GM18508 (cell line): ENCODE measurements around the gene IL24.

Source experiments
- ATAC-seq: cut with Tn5 transposase; IDR thresholded peaks from one replicate; pipeline ENCODE4 v1.9.1; 2021; ENCODE audit warnings: moderate number of reproducible peaks; ENCODE audit not compliant: insufficient read depth, unreplicated experiment

The IL24 gene

GRCh38 chr1:206901944-206902343, 4.7 kb downstream of the IL24 start:
- no peak for ATAC-seq

GRCh38 chr1:206902702-206903101, 5.5 kb downstream of the IL24 start:
- no peak for ATAC-seq

DNA sequence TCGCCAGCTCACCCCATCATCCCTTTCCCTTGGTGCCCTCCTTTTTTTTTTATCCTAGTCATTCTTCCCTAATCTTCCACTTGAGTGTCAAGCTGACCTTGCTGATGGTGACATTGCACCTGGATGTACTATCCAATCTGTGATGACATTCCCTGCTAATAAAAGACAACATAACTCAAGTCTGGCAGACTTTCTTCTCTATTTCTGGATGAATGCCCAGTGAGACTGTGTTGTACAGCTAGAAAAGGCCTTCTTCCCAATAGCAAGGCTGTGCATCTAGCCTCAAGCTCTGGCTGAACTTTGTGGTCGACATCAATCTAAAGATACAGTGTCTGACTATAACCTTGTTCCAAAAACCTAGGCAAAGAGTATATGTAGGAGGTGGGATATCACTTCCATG, 6.4 kb downstream of the IL24 start:
- no peak for ATAC-seq

- ATAC-seq: no peak
Observed at GRCh38 chr1:206904423-206905142, 7.3 kb downstream of the IL24 start.

GRCh38 chr1:206905295-206906164, 8.3 kb downstream of the IL24 start:
- ATAC-seq: no peak

DNA sequence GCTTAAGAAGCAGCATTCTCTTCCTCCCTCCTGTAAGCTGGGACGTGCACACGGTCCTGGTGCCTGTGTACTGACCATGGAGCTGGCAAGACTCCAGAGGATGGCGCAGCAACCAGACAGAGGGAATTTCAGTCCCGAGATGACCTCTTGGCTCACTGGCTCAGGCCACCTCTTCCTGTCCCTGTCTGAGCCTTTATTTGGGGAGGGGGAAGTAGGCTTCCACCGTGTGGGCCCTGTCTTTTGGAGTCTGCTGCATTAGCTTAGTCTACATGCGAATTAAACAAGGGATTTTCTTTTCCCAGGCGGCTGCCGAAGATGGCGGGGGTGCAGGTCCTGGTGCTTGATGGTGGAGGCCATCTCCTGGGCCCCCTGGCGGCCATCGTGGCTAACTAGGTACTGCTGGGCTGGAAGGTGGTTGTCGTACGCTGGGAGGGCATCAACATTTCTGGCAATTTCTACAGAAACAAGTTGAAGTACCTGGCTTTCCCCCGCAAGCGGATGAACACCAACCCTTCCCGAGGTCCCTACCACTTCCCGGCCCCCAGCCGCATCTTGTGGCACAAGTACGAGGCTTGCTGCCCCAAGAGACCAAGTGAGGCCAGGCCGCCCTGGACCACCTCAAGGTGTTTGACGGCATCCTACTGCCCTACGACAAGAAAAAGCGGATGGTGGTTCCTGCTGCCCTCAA, 10.2 kb downstream of the IL24 start:
- no peak for ATAC-seq

GRCh38 chr1:206908038-206908437, 10.8 kb downstream of the IL24 start:
- ATAC-seq: no peak

- ATAC-seq: no peak
Observed at GRCh38 chr1:206909161-206909882, 12.1 kb downstream of the IL24 start.

DNA sequence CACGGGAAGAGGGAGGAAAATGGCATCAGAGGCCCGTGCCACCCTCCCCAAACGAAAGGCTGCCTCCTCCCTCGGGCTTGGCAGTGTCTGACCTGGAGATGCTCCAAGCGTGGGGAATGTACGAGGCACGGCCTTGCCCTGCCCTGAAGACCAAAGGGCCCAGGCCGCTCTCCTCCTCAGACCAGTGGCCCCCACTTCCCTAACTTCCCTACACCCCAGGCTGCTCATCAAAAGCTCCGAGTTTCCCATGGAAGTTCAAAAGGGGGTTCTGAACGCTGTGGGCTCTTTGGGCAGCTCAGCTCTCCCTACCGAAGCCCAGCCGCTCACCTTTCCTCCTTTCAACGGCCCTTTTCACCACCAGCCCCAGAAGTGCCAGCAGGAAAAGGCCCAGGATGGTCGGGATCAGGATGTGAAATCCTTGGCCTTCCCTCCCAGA, 12.7 kb downstream of the IL24 start:
- ATAC-seq: no peak

DNA sequence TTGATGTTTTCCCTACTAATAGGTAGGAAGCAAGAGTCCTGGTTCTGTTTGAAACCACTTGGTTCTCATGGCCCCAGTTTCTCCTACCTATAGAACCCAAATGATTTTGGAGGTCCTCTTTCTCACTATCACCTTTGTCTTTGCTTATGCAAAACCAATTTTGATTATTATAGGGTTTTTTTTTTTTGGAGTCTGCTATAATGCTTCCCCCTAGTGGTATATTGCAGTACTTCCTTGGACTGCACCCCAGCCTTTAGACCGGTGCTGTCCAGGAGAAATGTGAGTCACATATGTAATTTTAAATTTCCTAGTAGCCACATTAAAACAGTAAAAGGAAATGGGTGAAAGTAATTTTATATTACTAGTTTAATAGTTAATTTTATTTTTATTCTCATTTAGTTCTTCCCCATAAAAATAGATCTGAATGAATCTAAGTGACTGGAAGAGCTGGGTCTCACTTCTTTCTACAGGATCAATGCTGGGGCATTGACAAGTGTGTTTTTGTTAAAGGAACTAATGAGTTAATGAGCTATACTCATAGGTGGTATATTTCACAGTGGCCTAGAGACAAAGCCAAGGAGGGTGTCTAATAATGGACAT, 13.9 kb downstream of the IL24 start:
- ATAC-seq: no peak

DNA sequence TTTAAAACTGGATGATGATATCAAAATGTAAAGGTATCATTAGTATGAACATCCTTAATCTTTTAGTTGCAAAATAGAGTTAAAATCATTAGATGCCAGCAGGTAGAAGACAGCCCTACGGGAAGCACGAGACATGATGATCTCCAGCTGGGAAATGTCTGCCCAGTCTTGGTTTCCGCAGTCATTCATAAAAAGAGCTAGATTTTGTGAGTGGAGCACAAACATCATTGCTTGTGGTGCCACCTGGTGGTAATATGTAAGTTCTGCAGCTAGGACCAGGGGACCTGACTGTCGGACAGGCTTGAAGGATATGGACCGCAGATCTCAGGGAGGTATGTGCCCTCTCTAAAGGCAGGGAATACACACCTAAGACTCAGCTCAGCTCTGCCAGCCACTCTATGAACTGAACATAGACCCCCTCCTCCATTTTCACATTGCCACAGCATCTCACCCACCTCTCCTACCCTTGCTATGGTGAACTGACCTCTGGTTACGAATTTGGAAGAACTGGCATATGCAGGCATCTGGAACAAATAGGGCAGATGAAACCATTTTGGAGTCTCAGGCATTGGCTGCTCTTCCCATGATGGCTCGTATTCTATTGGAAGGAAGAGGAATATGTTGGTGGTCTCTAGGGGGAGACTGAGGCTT, 15.3 kb downstream of the IL24 start:
- no peak for ATAC-seq

GRCh38 chr1:206913766-206914537, 16.7 kb downstream of the IL24 start:
- no peak for ATAC-seq

DNA sequence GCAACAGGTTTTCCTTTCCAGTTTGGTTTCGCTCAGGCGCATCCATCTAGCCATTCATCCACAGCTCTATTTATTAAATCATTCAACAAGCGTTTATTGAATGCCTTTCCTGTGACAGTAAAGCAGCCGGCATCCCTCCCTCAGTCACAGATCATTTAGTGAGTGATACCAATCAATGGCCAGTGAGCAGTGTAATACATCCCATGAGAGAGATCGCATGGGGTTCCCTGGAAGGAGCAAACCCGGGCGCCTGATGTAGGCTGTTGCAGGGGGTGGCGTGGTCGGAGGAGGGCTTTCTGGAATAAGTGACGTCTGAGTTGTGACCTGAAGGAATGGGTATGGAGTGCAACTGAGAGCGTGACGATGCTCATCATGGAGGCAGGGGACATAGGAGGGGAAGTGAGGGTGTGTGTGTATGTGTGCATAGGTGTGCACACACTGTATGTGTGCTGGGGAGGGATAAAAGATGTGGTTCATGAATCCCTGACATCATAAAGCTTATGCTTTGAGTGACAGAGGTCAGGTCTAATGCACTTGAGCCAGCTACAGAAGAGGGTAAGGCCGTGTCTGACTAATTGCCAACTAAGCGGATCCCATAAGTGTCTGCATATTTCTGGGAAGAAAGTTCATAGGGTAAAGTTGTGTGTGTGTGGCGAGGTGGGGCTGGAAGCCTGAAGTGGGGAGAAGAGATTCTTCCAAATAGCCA, 17.9 kb downstream of the IL24 start:
- ATAC-seq: no peak

DNA sequence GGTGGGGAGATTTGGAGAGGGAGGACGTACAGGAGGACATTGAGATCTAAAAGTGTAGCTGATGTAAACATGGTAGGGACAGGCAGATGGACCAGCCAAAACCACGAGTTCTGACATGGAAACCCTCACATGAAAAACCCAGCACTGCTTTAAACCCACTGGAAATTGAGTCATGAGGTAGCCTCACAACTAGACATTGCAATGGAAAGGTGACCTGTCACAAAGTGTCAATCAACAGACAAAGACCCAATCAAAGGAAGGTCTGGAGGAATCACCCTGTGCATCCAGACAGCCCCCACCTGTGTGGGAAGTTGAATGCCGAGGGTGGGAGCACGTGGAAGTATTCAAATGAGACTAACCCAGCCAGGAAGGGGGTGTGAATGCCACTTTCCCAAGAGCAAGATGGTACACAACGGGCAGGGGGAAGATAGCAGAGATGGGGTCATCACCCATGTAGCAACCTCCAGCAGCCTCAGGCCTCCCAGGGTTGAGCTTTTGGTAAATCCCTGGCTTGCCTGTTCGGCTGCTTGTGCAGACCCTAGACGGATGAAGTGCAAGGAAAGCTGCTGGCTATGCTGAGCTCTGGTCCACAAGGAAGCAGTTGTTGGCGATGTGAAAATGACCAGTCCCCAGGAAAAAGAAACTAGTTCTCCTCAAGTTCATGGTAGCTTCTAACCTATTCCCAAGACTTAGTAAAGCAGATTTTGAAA, 18.9 kb downstream of the IL24 start:
- no peak for ATAC-seq

- ATAC-seq: no peak
Observed at GRCh38 chr1:206918076-206918475, 20.8 kb downstream of the IL24 start.

GRCh38 chr1:206921772-206922265, 24.6 kb downstream of the IL24 start, which contains the start of gene FCMR:
TSS of gene FCMR (minus strand) at chr1:206921941. CDS start at chr1:206921854, 87 bp downstream.
- ATAC-seq: no peak

GRCh38 chr1:206922524-206922923, 25.3 kb downstream of the IL24 start:
- ATAC-seq: no peak
